Left renal pelvis (tissue), 4 donors: ENCODE results near the gene CMIP. TPM values are rescaled to one million over a fixed set of nuclear protein-coding genes. Genes with fewer than 3 reads are reported as not detected.

Source experiments
- DNase-seq, 4 donors: peaks; one replicate each; pipeline ENCODE4 v3.0.0-alpha.2; 2013; ENCODE audit warnings: low read depth in 4 of 4, low spot score in 3 of 4
- polyA plus RNA-seq, 4 donors: library from polyadenylated mRNA; unstranded; fragments of 120-200 nt; gene quantifications; one replicate each; pipeline ENCODE4 v1.2.1, GENCODE V29; 2013; ENCODE audit not compliant: insufficient read length in 4 of 4

CMIP gene
- polyA plus RNA-seq, 4 donors = 24.0 to 48.3 (median 42.0) TPM

- no peak for DNase-seq
Measured at GRCh38 chr16:81558444-81559175, 114.0 kb downstream of the CMIP start.

- DNase-seq = no peak
Measured at GRCh38 chr16:81560979-81561657, 116.5 kb downstream of the CMIP start.

- DNase-seq = no peak
Measured at GRCh38 chr16:81562174-81562849, 117.7 kb downstream of the CMIP start.

- no peak for DNase-seq
Measured at GRCh38 chr16:81562926-81563325, 118.3 kb downstream of the CMIP start.

GRCh38 chr16:81564421-81564911 is 119.9 kb downstream of the CMIP start:
- no peak for DNase-seq

- no peak for DNase-seq
Measured at GRCh38 chr16:81565321-81566028, 120.9 kb downstream of the CMIP start.

GRCh38 chr16:81566086-81567007 is 121.7 kb downstream of the CMIP start:
- no peak for DNase-seq

- DNase-seq = no peak
Measured at GRCh38 chr16:81567087-81567486, 122.5 kb downstream of the CMIP start.

GRCh38 chr16:81567987-81568748 is 123.6 kb downstream of the CMIP start:
- DNase-seq = no peak

GRCh38 chr16:81568749-81569087 is 124.1 kb downstream of the CMIP start:
- no peak for DNase-seq

- DNase-seq = no peak
Measured at GRCh38 chr16:81569361-81570034, 124.9 kb downstream of the CMIP start.

- DNase-seq = no peak
Measured at GRCh38 chr16:81570151-81570846, 125.7 kb downstream of the CMIP start.

GRCh38 chr16:81571175-81571574 is 126.6 kb downstream of the CMIP start:
- DNase-seq = no peak

- no peak for DNase-seq
Measured at GRCh38 chr16:81571592-81572385, 127.2 kb downstream of the CMIP start.

- DNase-seq = no peak
Measured at GRCh38 chr16:81572386-81573144, 128.0 kb downstream of the CMIP start.

- no peak for DNase-seq
Measured at GRCh38 chr16:81573533-81574020, 129.0 kb downstream of the CMIP start.
